ENCODE measurements around the gene C1R.
"Not testable (repeated sequence)": the region's sequence is repeated elsewhere in the genome, so short reads cannot be mapped to it uniquely, and the experiment has no call there.

Gene C1R

GRCh38 chr12:7118881-7119280 lies 26.6 kb upstream of the C1R start:
- no peak for DNase-seq

GRCh38 chr12:7117670-7118069 lies 25.4 kb upstream of the C1R start:
- DNase-seq: no peak

GRCh38 chr12:7116916-7117315 lies 24.7 kb upstream of the C1R start:
- no peak for DNase-seq

GRCh38 chr12:7116196-7116595 lies 24.0 kb upstream of the C1R start:
- no peak for DNase-seq

GRCh38 chr12:7114851-7115250 lies 22.6 kb upstream of the C1R start:
- DNase-seq: no peak

- DNase-seq: no peak
These were observed 21.8 kb upstream of the C1R start for GRCh38 chr12:7114008-7114407.

- peak; percentile 44 for DNase-seq
These were observed 21.2 kb upstream of the C1R start for GRCh38 chr12:7113389-7113871.

- no peak for DNase-seq
These were observed 19.8 kb upstream of the C1R start for GRCh38 chr12:7112041-7112440.

GRCh38 chr12:7110661-7111060 lies 18.4 kb upstream of the C1R start:
- DNase-seq: no peak

GRCh38 chr12:7109572-7109920 lies 17.3 kb upstream of the C1R start:
- DNase-seq: no peak

GRCh38 chr12:7108796-7109571 lies 16.7 kb upstream of the C1R start, which contains the start of gene C1RL:
C1RL (minus strand) TSS chr12:7109214; CDS start chr12:7109180, 34 bp downstream.
- peak; percentile 85 for DNase-seq

GRCh38 chr12:7108003-7108795 lies 16.0 kb upstream of the C1R start:
- DNase-seq: peak; percentile 81

- no peak for DNase-seq
These were observed 15.4 kb upstream of the C1R start for GRCh38 chr12:7107636-7108002.

- DNase-seq: not testable (repeated sequence)
These were observed 14.9 kb upstream of the C1R start for GRCh38 chr12:7107181-7107580.

- DNase-seq: no peak
These were observed 13.8 kb upstream of the C1R start for GRCh38 chr12:7106082-7106481.

- DNase-seq: no peak
These were observed 11.8 kb upstream of the C1R start for GRCh38 chr12:7103837-7104584.

- DNase-seq: no peak
These were observed 10.3 kb upstream of the C1R start for GRCh38 chr12:7102582-7102981.

- no peak for DNase-seq
These were observed 9.5 kb upstream of the C1R start for GRCh38 chr12:7101694-7102131.

GRCh38 chr12:7101047-7101693 lies 8.9 kb upstream of the C1R start:
- DNase-seq: no peak

GRCh38 chr12:7100239-7100638 lies 8.0 kb upstream of the C1R start:
- DNase-seq: no peak

GRCh38 chr12:7099290-7099996 lies 7.2 kb upstream of the C1R start:
- no peak for DNase-seq

GRCh38 chr12:7096979-7097378 lies 4.7 kb upstream of the C1R start:
- no peak for DNase-seq

All from fibroblast of upper back skin (primary cell).